Neural cell (in vitro differentiated cells): ENCODE results near the gene TRIM63.

Source experiments
- EZH2 ChIP-seq: fragments of 200-600, 300-800 bp; shearing (Covaris generic), sonication (generic); IDR thresholded peaks from 2 replicates; pipeline ENCODE4 v1.6.1; 2014; ENCODE audit warnings: antibody characterized with exemption, low read length, borderline replicate concordance, mild to moderate bottlenecking; ENCODE audit not compliant: insufficient read depth, poor library complexity, severe bottlenecking
- POLR2AphosphoS5 ChIP-seq: IDR thresholded peaks from 2 replicates; pipeline ENCODE4 v1.6.1; 2012
- SMC3 ChIP-seq: fragments of 450-650 bp; conservative IDR thresholded peaks from 2 replicates; pipeline ENCODE4 v1.6.1; 2014; ENCODE audit warnings: antibody characterized with exemption, mild to moderate bottlenecking, moderate library complexity; ENCODE audit not compliant: poor library complexity
- TAF1 ChIP-seq: IDR thresholded peaks from 2 replicates; pipeline ENCODE4 v1.6.1; 2012; ENCODE audit warnings: low read depth
- TF ChIP-seq, protein P1 (sequence below): fragments of 450-650 bp; IDR thresholded peaks from 2 replicates; pipeline ENCODE4 v1.5.1; 2014; ENCODE audit warnings: antibody characterized with exemption, mild to moderate bottlenecking, moderate library complexity; ENCODE audit not compliant: poor library complexity, severe bottlenecking
- TF ChIP-seq, protein P2 (sequence below): IDR thresholded peaks from 2 replicates; pipeline ENCODE4 v1.6.1; 2012; ENCODE audit warnings: borderline replicate concordance

- TF ChIP-seq, protein P1, sequence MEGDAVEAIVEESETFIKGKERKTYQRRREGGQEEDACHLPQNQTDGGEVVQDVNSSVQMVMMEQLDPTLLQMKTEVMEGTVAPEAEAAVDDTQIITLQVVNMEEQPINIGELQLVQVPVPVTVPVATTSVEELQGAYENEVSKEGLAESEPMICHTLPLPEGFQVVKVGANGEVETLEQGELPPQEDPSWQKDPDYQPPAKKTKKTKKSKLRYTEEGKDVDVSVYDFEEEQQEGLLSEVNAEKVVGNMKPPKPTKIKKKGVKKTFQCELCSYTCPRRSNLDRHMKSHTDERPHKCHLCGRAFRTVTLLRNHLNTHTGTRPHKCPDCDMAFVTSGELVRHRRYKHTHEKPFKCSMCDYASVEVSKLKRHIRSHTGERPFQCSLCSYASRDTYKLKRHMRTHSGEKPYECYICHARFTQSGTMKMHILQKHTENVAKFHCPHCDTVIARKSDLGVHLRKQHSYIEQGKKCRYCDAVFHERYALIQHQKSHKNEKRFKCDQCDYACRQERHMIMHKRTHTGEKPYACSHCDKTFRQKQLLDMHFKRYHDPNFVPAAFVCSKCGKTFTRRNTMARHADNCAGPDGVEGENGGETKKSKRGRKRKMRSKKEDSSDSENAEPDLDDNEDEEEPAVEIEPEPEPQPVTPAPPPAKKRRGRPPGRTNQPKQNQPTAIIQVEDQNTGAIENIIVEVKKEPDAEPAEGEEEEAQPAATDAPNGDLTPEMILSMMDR: no peak
- TF ChIP-seq EZH2: no peak
- TF ChIP-seq, protein P2, sequence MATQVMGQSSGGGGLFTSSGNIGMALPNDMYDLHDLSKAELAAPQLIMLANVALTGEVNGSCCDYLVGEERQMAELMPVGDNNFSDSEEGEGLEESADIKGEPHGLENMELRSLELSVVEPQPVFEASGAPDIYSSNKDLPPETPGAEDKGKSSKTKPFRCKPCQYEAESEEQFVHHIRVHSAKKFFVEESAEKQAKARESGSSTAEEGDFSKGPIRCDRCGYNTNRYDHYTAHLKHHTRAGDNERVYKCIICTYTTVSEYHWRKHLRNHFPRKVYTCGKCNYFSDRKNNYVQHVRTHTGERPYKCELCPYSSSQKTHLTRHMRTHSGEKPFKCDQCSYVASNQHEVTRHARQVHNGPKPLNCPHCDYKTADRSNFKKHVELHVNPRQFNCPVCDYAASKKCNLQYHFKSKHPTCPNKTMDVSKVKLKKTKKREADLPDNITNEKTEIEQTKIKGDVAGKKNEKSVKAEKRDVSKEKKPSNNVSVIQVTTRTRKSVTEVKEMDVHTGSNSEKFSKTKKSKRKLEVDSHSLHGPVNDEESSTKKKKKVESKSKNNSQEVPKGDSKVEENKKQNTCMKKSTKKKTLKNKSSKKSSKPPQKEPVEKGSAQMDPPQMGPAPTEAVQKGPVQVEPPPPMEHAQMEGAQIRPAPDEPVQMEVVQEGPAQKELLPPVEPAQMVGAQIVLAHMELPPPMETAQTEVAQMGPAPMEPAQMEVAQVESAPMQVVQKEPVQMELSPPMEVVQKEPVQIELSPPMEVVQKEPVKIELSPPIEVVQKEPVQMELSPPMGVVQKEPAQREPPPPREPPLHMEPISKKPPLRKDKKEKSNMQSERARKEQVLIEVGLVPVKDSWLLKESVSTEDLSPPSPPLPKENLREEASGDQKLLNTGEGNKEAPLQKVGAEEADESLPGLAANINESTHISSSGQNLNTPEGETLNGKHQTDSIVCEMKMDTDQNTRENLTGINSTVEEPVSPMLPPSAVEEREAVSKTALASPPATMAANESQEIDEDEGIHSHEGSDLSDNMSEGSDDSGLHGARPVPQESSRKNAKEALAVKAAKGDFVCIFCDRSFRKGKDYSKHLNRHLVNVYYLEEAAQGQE: no peak
- TF ChIP-seq POLR2AphosphoS5: no peak
- no peak for TF ChIP-seq TAF1
- TF ChIP-seq SMC3: no peak
These were observed 17.7 kb downstream of the TRIM63 start for GRCh38 chr1:26049531-26050247.
